Peyer's patch (tissue), 4 donors: ENCODE results near the gene PDZD7.

Experiments
- POLR2A ChIP-seq, 2 donors: fragments of 450-650 bp; IDR thresholded peaks; one replicate each; pipeline ENCODE4 v1.5.1; 2017; ENCODE audit warnings: antibody characterized with exemption in 2 of 2, mild to moderate bottlenecking in 2 of 2, moderate library complexity in 2 of 2
- TF ChIP-seq, protein P1 (sequence below), 6 experiments: fragments of 450-650 bp in 4 of 6; fragments of 200-600 bp in 2 of 6; sonication (generic) in 1 of 6; IDR thresholded peaks; one replicate each; pipeline ENCODE4 v1.5.1; 2017 to 2019; ENCODE audit warnings: antibody characterized with exemption in 6 of 6, mild to moderate bottlenecking in 3 of 6, moderate library complexity in 1 of 6

DNA sequence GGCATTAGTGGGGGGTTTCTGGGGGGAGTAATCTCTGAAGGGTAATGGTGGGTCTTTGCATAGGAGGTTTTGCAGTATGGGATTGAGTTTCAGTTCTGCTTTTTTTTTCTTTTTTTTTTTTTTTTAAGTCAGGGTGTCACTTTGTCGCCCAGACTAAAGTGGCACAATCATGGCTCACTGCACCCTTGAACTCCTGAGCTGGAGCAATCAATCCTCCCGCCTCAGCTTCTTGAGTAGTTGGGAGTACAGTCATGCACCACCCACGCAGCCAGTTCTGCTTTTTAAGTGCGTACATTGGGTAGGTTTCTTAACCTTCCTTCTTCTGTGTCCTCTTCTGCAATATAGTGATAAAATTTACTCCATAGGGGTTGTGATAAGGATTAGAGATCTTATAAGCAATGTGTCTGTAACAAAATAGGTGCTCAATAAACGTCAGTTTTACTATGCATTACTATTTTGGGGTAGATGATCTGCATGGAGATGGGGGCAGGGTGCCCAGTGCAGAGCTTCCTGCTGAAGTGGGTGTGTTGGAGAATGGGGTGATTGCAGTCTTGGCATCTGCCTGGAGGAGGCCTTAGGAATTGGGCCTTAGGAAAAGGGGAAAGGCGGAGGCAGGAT lies 40.4 kb upstream of the PDZD7 start:
- TF ChIP-seq, protein P1, sequence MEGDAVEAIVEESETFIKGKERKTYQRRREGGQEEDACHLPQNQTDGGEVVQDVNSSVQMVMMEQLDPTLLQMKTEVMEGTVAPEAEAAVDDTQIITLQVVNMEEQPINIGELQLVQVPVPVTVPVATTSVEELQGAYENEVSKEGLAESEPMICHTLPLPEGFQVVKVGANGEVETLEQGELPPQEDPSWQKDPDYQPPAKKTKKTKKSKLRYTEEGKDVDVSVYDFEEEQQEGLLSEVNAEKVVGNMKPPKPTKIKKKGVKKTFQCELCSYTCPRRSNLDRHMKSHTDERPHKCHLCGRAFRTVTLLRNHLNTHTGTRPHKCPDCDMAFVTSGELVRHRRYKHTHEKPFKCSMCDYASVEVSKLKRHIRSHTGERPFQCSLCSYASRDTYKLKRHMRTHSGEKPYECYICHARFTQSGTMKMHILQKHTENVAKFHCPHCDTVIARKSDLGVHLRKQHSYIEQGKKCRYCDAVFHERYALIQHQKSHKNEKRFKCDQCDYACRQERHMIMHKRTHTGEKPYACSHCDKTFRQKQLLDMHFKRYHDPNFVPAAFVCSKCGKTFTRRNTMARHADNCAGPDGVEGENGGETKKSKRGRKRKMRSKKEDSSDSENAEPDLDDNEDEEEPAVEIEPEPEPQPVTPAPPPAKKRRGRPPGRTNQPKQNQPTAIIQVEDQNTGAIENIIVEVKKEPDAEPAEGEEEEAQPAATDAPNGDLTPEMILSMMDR (IDR thresholded peaks at IDR 0.05) = no peak
- no peak for TF ChIP-seq POLR2A (IDR thresholded peaks at IDR 0.05)
